ENCODE measurements around the gene KRTAP5-2. TPM values are rescaled to one million over a fixed set of nuclear protein-coding genes. Genes with fewer than 3 reads are reported as not detected.

Gene KRTAP5-2
- total RNA-seq, 1 experiment from 2014 or later, result not detected

GRCh38 chr11:1562469-1563148 is 35.5 kb downstream of the KRTAP5-2 start:
- Histone ChIP-seq H3K27me3 (ENCODE audit: control insufficient read depth, insufficient read depth, low read length) (no peaks in the 10 kb centered on the region), H3K4me3 (ENCODE audit: insufficient read depth, low read depth, low read length) (no peak overlapping the region), H3K36me3 (replicated peaks; ENCODE audit: control insufficient read depth, insufficient read depth, low read length) (no peaks in the 10 kb centered on the region)
- DNase-seq, result peak; percentile 54

GRCh38 chr11:1561955-1562354 is 36.1 kb downstream of the KRTAP5-2 start:
- H3K36me3 ChIP-seq (replicated peaks; ENCODE audit: control insufficient read depth, insufficient read depth, low read length), result no peaks in the 10 kb centered on the region
- no peak overlapping the region for H3K4me3 ChIP-seq (ENCODE audit: insufficient read depth, low read depth, low read length)
- DNase-seq, result peak; percentile 43
- H3K27me3 ChIP-seq (ENCODE audit: control insufficient read depth, insufficient read depth, low read length), result no peaks in the 10 kb centered on the region

GRCh38 chr11:1561266-1561665 is 36.8 kb downstream of the KRTAP5-2 start:
- no peak for DNase-seq

GRCh38 chr11:1560649-1561251 is 37.3 kb downstream of the KRTAP5-2 start:
- no peaks in the 10 kb centered on the region for H3K36me3 ChIP-seq (replicated peaks; ENCODE audit: control insufficient read depth, insufficient read depth, low read length)
- H3K4me3 ChIP-seq (ENCODE audit: insufficient read depth, low read depth, low read length), result no peak overlapping the region
- no peaks in the 10 kb centered on the region; the same call in 1 of the 2 replicates for H3K27me3 ChIP-seq (ENCODE audit: control insufficient read depth, insufficient read depth, low read length)
- DNase-seq, result peak; percentile 69

More at GRCh38 chr11:1561266-1561665, 36.8 kb downstream of the KRTAP5-2 start:
- Histone ChIP-seq H3K36me3 (replicated peaks; ENCODE audit: control insufficient read depth, insufficient read depth, low read length) (no peaks in the 10 kb centered on the region), H3K4me3 (ENCODE audit: insufficient read depth, low read depth, low read length) (no peak overlapping the region), H3K27me3 (ENCODE audit: control insufficient read depth, insufficient read depth, low read length) (no peaks in the 10 kb centered on the region; the same call in 1 of the 2 replicates)

- Histone ChIP-seq H3K36me3 (replicated peaks; ENCODE audit: control insufficient read depth, insufficient read depth, low read length) (no peaks in the 10 kb centered on the region), H3K27me3 (ENCODE audit: control insufficient read depth, insufficient read depth, low read length) (peaks cover 3% of the 10 kb centered on the region; the same call in 1 of the 2 replicates)
- peak; percentile 63 for DNase-seq
Observed at GRCh38 chr11:1560002-1560648, 38.0 kb downstream of the KRTAP5-2 start.

GRCh38 chr11:1559111-1559951 is 38.8 kb downstream of the KRTAP5-2 start:
- H3K27me3 ChIP-seq (ENCODE audit: control insufficient read depth, insufficient read depth, low read length), result peaks cover 3% of the 10 kb centered on the region; the same call in 1 of the 2 replicates
- DNase-seq, result peak; percentile 97
- no peaks in the 10 kb centered on the region for H3K36me3 ChIP-seq (replicated peaks; ENCODE audit: control insufficient read depth, insufficient read depth, low read length)
- no peak overlapping the region for H3K4me3 ChIP-seq (ENCODE audit: insufficient read depth, low read depth, low read length)

More at GRCh38 chr11:1560002-1560648, 38.0 kb downstream of the KRTAP5-2 start:
- H3K4me3 ChIP-seq (ENCODE audit: insufficient read depth, low read depth, low read length), result no peak overlapping the region

GRCh38 chr11:1558775-1559110 is 39.4 kb downstream of the KRTAP5-2 start:
- DNase-seq, result peak; percentile 71
- Histone ChIP-seq H3K36me3 (replicated peaks; ENCODE audit: control insufficient read depth, insufficient read depth, low read length) (no peaks in the 10 kb centered on the region), H3K4me3 (ENCODE audit: insufficient read depth, low read depth, low read length) (no peak overlapping the region), H3K27me3 (ENCODE audit: control insufficient read depth, insufficient read depth, low read length) (peaks cover 3% of the 10 kb centered on the region; the same call in 1 of the 2 replicates)

- Histone ChIP-seq H3K36me3 (replicated peaks; ENCODE audit: control insufficient read depth, insufficient read depth, low read length) (no peaks in the 10 kb centered on the region), H3K27me3 (ENCODE audit: control insufficient read depth, insufficient read depth, low read length) (peaks cover 3% of the 10 kb centered on the region; the same call in 1 of the 2 replicates), H3K4me3 (ENCODE audit: insufficient read depth, low read depth, low read length) (no peak overlapping the region)
- peak; percentile 73 for DNase-seq
Observed at GRCh38 chr11:1557904-1558774, 40.0 kb downstream of the KRTAP5-2 start.

- peaks cover 4% of the 10 kb centered on the region for H3K27me3 ChIP-seq (ENCODE audit: control insufficient read depth, insufficient read depth, low read length)
- no peak overlapping the region for H3K4me3 ChIP-seq (ENCODE audit: insufficient read depth, low read depth, low read length)
- no peak for DNase-seq
- H3K36me3 ChIP-seq (replicated peaks; ENCODE audit: control insufficient read depth, insufficient read depth, low read length), result no peaks in the 10 kb centered on the region
Observed at GRCh38 chr11:1557051-1557884, 40.8 kb downstream of the KRTAP5-2 start.

- peak; percentile 71 for DNase-seq
- no peaks in the 10 kb centered on the region for H3K36me3 ChIP-seq (replicated peaks; ENCODE audit: control insufficient read depth, insufficient read depth, low read length)
- peaks cover 6% of the 10 kb centered on the region for H3K27me3 ChIP-seq (ENCODE audit: control insufficient read depth, insufficient read depth, low read length)
- H3K4me3 ChIP-seq (ENCODE audit: insufficient read depth, low read depth, low read length), result no peak overlapping the region
Observed at GRCh38 chr11:1556278-1556902, 41.7 kb downstream of the KRTAP5-2 start.

GRCh38 chr11:1555713-1556153 is 42.4 kb downstream of the KRTAP5-2 start:
- Histone ChIP-seq H3K4me3 (ENCODE audit: insufficient read depth, low read depth, low read length) (no peak overlapping the region), H3K36me3 (replicated peaks; ENCODE audit: control insufficient read depth, insufficient read depth, low read length) (no peaks in the 10 kb centered on the region), H3K27me3 (ENCODE audit: control insufficient read depth, insufficient read depth, low read length) (peaks cover 6% of the 10 kb centered on the region)
- peak; percentile 77 for DNase-seq

GRCh38 chr11:1554981-1555712 is 42.9 kb downstream of the KRTAP5-2 start:
- DNase-seq, result no peak
- Histone ChIP-seq H3K36me3 (replicated peaks; ENCODE audit: control insufficient read depth, insufficient read depth, low read length) (no peaks in the 10 kb centered on the region), H3K27me3 (ENCODE audit: control insufficient read depth, insufficient read depth, low read length) (peaks cover 8% of the 10 kb centered on the region), H3K4me3 (ENCODE audit: insufficient read depth, low read depth, low read length) (no peak overlapping the region)

Data from H7 (cell line).